HFF-Myc (cell line): ENCODE data around the gene PROM1.

Experiments
- DNase-seq: peaks from one replicate; pipeline ENCODE4 v3.0.0-alpha.2; 2011; ENCODE audit warnings: low read depth; ENCODE audit errors: extremely low read depth
- H3K4me3 ChIP-seq: replicated peaks from 2 replicates; pipeline ENCODE4 v1.5.1; 2011; ENCODE audit warnings: low read depth, mild to moderate bottlenecking, control low read depth, low read length
- TF ChIP-seq, protein P1 (sequence below): IDR thresholded peaks from 2 replicates; pipeline ENCODE4 v1.5.1; 2012; ENCODE audit warnings: mild to moderate bottlenecking, low read depth, low read length, control low read depth; ENCODE audit errors: missing control alignments

Gene PROM1

DNA sequence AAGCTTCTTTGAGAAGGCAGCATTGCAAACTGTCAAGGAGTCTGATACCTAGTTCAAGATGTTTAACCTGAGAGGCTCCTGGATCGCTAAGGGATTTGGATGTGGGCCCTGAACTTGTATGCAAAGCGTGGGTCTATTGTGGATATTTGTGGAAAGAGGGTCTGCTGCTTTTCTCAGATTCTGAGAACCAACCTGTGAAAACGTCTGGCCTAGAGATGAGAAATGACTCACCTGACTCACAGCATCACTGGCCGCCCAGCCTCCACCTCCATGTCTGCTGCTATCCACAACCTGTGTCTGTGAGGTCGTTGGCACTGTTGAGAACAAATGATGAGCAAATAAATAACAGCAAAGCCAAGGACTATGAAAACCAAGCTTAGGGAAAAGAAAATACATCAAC, 33.3 kb upstream of the PROM1 start:
- TF ChIP-seq, protein P1, sequence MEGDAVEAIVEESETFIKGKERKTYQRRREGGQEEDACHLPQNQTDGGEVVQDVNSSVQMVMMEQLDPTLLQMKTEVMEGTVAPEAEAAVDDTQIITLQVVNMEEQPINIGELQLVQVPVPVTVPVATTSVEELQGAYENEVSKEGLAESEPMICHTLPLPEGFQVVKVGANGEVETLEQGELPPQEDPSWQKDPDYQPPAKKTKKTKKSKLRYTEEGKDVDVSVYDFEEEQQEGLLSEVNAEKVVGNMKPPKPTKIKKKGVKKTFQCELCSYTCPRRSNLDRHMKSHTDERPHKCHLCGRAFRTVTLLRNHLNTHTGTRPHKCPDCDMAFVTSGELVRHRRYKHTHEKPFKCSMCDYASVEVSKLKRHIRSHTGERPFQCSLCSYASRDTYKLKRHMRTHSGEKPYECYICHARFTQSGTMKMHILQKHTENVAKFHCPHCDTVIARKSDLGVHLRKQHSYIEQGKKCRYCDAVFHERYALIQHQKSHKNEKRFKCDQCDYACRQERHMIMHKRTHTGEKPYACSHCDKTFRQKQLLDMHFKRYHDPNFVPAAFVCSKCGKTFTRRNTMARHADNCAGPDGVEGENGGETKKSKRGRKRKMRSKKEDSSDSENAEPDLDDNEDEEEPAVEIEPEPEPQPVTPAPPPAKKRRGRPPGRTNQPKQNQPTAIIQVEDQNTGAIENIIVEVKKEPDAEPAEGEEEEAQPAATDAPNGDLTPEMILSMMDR, result no peak

DNA sequence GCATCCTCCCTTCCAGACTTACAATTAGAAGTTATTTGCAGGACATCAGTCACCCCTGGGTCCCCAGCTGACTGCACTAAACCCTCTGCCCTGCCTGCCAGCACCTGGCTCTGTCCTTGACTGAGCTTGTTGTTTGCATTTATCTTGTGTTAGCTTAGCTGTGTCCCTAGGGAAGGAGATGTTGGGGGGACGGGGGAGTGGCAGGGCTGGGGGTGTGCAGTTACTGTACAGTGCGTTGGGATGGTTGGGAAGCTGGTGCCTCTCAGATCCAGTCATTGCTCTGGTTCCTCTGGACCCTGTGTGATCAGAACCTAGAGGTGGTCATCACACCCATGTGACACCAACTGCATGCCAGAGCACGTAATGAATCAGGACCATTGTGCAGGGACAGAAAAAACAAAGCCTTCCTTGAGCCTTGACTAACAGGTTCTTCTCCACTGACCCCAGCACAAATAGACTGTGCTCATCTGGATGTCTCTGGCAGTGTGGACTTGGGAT, 32.7 kb upstream of the PROM1 start:
- DNase-seq, result no peak
- TF ChIP-seq, protein P1, result no peak
- no peak overlapping the region for H3K4me3 ChIP-seq

More for the DNA sequence above, 33.3 kb upstream of the PROM1 start:
- no peak overlapping the region for H3K4me3 ChIP-seq
- no peak for DNase-seq

DNA sequence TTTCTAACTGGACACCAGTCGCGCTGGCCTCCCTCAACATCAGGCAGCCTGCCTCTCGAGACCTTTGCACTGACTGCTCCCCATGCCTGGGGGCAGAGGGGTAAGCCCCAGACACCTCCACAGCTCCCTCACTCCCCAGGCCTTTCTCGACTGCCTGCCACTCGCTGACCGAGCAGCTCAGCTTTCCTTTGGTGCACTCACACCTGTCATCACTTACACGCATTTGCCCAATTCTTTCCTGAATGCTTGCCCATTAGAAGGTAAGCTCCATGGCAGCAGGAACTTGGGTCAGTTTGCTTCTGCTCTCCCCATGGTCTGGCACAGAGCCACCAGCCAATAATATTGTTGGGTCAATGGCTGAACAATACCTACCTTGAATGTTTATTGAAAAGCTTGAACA, 32.2 kb upstream of the PROM1 start:
- H3K4me3 ChIP-seq, result no peak overlapping the region
- TF ChIP-seq, protein P1, result no peak
- DNase-seq, result no peak

DNA sequence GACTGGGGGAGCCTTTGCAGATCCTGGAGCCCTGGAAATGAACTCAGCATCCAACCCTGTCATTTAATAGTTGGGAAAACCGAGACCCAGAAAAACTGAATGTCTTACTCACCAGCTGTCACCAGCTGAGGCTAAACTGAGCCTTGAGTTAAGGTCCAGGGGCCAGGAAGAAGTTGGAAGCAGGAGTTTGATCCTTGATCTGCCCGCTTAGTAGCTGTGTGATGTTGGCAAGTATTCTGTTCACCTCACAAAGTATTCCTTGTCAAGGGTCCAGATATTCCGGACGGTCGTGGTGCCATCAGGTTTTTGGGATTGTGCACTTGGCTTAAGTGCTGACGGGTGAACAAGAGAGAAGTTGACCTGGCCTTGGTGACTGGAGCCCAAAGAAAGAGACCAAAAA, 30.7 kb upstream of the PROM1 start:
- no peak overlapping the region for H3K4me3 ChIP-seq
- TF ChIP-seq, protein P1, result no peak
- DNase-seq, result no peak

DNA sequence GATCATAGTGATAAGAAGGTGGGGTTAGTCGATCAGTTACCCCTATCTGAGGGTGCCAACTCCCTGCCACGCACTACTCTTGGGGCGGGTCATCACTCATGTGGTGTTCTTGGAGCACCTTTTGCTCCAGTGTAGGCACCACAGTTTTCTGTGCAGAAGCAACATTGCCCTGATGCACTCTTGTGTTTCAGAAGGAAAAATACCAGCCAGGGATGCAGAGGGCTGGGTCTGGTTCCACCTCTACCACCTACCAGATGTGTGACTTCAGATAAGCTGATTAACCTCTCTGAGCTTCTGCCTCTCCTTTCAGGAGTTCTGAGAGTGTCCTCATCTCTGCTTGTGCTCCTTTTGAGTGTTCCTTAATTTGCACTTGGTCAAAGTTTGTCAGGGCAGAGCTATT, 29.9 kb upstream of the PROM1 start:
- H3K4me3 ChIP-seq, result no peak overlapping the region
- no peak for DNase-seq
- TF ChIP-seq, protein P1, result no peak

DNA sequence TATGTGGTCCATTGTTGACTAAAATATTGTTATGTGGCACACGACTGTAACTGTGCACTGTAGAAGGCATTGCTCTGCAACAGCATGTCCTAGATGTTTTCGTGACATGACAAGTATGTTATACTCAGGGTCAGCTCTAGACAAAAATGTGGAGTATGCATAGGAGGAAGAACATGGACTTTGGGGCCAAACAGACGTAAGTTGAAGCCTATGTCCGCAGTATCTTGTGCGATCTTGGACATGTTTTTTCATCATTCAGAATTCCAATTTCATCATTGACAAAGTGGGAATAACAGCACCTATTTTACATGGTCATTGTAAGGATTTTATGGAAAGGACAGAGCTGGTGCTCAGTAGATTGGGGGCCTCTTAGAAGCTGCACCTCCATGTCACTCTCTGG, 27.7 kb upstream of the PROM1 start:
- TF ChIP-seq, protein P1, result no peak
- DNase-seq, result no peak
- no peak overlapping the region for H3K4me3 ChIP-seq

DNA sequence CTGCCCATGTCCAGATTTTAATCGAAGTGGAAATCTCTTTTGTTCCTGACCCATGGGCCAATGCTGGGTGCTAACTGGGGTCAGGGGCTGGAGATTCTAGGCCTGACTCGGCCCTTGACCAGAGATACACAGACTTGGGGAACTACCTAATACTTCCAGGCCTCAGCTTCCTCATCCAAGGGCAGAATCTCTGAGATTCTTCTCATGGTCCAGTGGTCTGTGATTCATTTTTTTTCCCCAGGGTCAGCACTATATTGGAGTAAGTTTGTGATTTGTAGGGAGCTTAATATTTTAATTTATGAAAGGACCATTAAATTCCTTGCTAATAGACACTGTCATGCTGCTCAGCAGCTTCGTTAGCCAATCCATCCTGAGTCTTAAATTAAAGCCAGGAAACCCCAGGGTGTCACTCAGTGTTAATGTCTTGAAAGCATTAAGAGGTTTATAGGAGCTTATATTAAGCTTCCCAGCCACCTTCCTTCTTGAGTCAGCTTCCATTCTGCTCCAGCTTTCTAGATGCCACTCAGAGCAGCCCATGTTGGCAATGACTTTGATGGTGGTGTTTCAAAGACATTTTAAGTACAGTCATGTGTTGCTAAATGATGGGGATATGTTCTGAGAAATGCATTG, 27.0 kb upstream of the PROM1 start:
- DNase-seq, result no peak
- H3K4me3 ChIP-seq, result no peak overlapping the region
- TF ChIP-seq, protein P1, result no peak
